C4-2B (cell line): ENCODE results near the gene FKBP5.

Source experiments
- H3K27ac ChIP-seq: fragments of 450-650 bp; 2 replicates; pipeline ENCODE4 v1.5.1; 2017
- ZFX ChIP-seq: fragments of 450-650 bp; IDR thresholded peaks from 2 replicates; pipeline ENCODE4 v1.6.1; 2017
- TF ChIP-seq, protein P1 (sequence below): fragments of 450-650 bp; conservative IDR thresholded peaks from 2 replicates; pipeline ENCODE4 v1.5.1; 2017; ENCODE audit warnings: mild to moderate bottlenecking

FKBP5 gene

DNA sequence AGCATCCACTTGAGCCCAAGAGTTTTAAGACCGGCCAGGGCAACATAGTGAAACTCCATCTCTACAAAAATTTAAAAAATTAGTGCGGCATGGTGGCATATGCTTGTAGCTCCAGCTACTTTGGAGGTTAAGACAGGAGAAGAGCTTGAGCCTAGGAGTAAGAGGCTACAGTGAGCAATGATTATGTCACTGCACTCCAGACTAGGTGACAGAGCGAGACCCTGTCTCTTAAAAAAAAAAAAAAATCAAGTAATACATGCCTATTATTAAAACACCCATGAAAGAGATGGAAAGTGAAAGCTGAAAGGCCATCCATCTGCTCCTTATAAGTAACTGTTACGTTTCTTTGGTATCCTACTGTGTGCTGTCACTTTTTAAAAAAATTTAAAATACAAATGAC lies 66.4 kb downstream of the FKBP5 start:
- H3K27ac ChIP-seq: no peak overlapping the region
- TF ChIP-seq, protein P1, sequence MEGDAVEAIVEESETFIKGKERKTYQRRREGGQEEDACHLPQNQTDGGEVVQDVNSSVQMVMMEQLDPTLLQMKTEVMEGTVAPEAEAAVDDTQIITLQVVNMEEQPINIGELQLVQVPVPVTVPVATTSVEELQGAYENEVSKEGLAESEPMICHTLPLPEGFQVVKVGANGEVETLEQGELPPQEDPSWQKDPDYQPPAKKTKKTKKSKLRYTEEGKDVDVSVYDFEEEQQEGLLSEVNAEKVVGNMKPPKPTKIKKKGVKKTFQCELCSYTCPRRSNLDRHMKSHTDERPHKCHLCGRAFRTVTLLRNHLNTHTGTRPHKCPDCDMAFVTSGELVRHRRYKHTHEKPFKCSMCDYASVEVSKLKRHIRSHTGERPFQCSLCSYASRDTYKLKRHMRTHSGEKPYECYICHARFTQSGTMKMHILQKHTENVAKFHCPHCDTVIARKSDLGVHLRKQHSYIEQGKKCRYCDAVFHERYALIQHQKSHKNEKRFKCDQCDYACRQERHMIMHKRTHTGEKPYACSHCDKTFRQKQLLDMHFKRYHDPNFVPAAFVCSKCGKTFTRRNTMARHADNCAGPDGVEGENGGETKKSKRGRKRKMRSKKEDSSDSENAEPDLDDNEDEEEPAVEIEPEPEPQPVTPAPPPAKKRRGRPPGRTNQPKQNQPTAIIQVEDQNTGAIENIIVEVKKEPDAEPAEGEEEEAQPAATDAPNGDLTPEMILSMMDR: no peak
- TF ChIP-seq ZFX: no peak

- TF ChIP-seq, protein P1: no peak
- TF ChIP-seq ZFX: no peak
- no peak overlapping the region for H3K27ac ChIP-seq
Observed at GRCh38 chr6:35620706-35621105, 68.0 kb downstream of the FKBP5 start.

DNA sequence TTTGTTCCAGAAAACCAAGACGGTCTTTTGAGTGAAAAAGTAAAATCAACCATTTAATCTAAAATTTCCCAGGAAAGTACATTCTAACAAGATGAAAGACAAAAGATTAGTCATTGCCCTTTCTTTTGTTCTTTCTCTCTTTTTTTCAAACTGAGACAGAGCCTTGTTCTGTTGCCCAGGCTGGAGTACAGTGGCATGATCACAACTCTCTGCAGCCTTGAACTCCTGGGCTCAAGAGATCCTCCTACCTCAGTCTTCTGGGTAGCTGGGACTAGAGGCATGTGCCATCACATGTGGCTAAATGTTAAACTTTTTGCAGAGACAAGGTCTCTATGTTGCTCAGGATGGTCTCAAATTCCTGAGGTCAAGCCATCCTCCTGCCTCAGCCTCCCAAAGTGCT lies 75.0 kb downstream of the FKBP5 start:
- H3K27ac ChIP-seq: peak overlapping the region; percentile 24; the same call in 1 of the 2 replicates
- TF ChIP-seq, protein P1: no peak
- no peak for TF ChIP-seq ZFX

DNA sequence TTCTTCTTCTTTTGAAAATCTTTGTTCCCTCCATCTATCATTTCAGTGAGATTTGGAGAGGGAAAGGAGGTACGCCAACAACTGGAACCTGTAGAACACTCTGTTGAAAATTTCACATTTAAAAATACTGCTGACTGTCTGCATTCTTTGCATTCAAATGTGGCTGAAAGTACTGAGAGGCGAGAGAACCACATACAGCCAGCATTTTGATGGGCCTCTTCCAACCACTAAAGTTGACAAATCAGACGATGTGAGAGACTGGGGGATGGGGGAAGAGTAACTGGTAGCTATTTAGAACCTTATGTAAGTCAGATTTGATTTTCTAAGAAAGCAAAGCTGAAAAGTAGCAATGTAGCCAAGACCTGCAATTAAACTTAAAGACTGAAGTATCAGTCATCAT lies 77.5 kb downstream of the FKBP5 start:
- TF ChIP-seq ZFX: no peak
- TF ChIP-seq, protein P1: no peak

GRCh38 chr6:35610830-35611229 lies 77.9 kb downstream of the FKBP5 start:
- TF ChIP-seq ZFX: no peak
- TF ChIP-seq, protein P1: no peak

More for the DNA sequence above, 77.5 kb downstream of the FKBP5 start:
- H3K27ac ChIP-seq: peak overlapping the region; percentile 40; the same call in 1 of the 2 replicates

DNA sequence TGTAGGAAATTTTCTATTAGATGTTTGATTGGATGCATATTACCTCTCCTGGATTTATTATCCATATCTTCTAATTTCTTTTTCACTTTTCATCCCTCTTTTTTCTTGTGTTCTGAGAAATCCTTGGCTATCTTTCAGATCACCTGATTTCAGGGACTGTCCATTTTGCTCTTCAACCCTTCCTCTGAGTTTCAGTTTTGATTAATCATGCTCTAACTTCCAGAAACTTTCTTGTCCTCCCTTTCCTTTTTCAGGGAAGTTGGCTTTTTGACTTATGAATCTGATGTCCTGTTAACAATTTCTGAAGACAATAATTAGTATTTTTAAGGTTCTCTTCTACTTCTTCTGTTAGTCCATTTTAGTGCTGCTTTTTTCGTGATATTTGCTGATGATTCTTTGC lies 79.1 kb downstream of the FKBP5 start:
- TF ChIP-seq, protein P1: no peak
- no peak for TF ChIP-seq ZFX
- H3K27ac ChIP-seq: no peak overlapping the region

More at GRCh38 chr6:35610830-35611229, 77.9 kb downstream of the FKBP5 start:
- H3K27ac ChIP-seq: peak overlapping the region; percentile 40; the same call in 1 of the 2 replicates

- TF ChIP-seq, protein P1: no peak
- no peak for TF ChIP-seq ZFX
- no peak overlapping the region for H3K27ac ChIP-seq
Observed at GRCh38 chr6:35607517-35608233, 81.0 kb downstream of the FKBP5 start.
